K562 (cell line): ENCODE data around the gene B4GALT1. TPM values are rescaled to one million over a fixed set of nuclear protein-coding genes. Genes with fewer than 3 reads are reported as not detected.

Experiments used
- ATAC-seq: fragments of 200-7000 bp; cut with Tn5 transposase; 3 replicates; pipeline ENCODE4 v1.9.1; 2020; ENCODE audit warnings: moderate library complexity
- BruUV-seq: library from RNA; stranded (reverse); fragments of 400-500 nt; replicated peaks from 2 replicates; lab custom pipeline; 2021; lab: Mats Ljungman, UMichigan
- CTCF ChIA-PET: fragments of 300-600 bp; formaldehyde crosslinking; extraction: SDS; loops from one replicate; lab custom pipeline; 2021; ENCODE audit warnings: low intra/inter-chr PET ratio; lab: Yijun Ruan, JAX
- POLR2A ChIA-PET: fragments of 300-600, 350-650 bp; sonication (Branson Sonifier 250); formaldehyde crosslinking; extraction: SDS; loops from one replicate; lab custom pipeline; 2021; ENCODE audit warnings: antibody characterized with exemption, inconsistent platforms; lab: Yijun Ruan, JAX
- DNase-seq, 4 experiments: peaks; one replicate each; pipeline versions ENCODE4 v3.0.0 to v3.0.0-alpha.2; 2011 to 2018; ENCODE audit warnings: low spot score in 3 of 4, mixed read lengths in 3 of 4; ENCODE audit errors: extremely low read depth in 1 of 4
- FAIRE-seq: peaks from 2 replicates; lab custom pipeline; 2011; peaks lifted over from hg19 to GRCh38; lab: Jason Lieb, UNC
- H2AFZ ChIP-seq: 2 replicates; pipeline ENCODE4 v1.6.0; 2011; ENCODE audit warnings: low read depth, low read length, control low read depth, inconsistent platforms
- H3K27ac ChIP-seq: fragments of 200-600 bp; 3 replicates; pipeline ENCODE4 v1.8.0; 2011; ENCODE audit warnings: low read depth, mild to moderate bottlenecking, control low read depth, inconsistent platforms, low read length, moderate library complexity, mixed read lengths; ENCODE audit errors: extremely low read depth
- H3K27me3 ChIP-seq, 2 experiments: fragments of 300-600 bp in 1 of 2; 2 replicates in 1 of 2; 3 replicates in 1 of 2; pipeline versions ENCODE4 v1.6.0 to v1.8.0; 2011; ENCODE audit warnings: inconsistent platforms in 2 of 2, low read length in 2 of 2, mild to moderate bottlenecking in 1 of 2, mixed read lengths in 1 of 2, moderate library complexity in 1 of 2; ENCODE audit not compliant: control insufficient read depth in 2 of 2, insufficient read depth in 2 of 2
- H3K36me3 ChIP-seq: fragments of 300-600 bp; 3 replicates; pipeline ENCODE4 v1.8.0; 2011; ENCODE audit warnings: mild to moderate bottlenecking, low read length, inconsistent platforms; ENCODE audit not compliant: control insufficient read depth, insufficient read depth
- H3K4me1 ChIP-seq, 2 experiments: fragments of 200-600 bp in 1 of 2; replicated peaks in 1 of 2; 2 replicates in 1 of 2; 3 replicates in 1 of 2; pipeline versions ENCODE4 v1.5.1 to v1.8.0; 2011; ENCODE audit warnings: inconsistent platforms in 2 of 2, low read length in 2 of 2, mild to moderate bottlenecking in 1 of 2, mixed read lengths in 1 of 2, moderate library complexity in 1 of 2; ENCODE audit not compliant: control insufficient read depth in 2 of 2, insufficient read depth in 2 of 2
- H3K4me2 ChIP-seq: 2 replicates; pipeline ENCODE4 v1.6.1; 2011; ENCODE audit warnings: low read length, control low read depth, inconsistent platforms, mixed read lengths; ENCODE audit not compliant: insufficient read depth
- H3K4me3 ChIP-seq: fragments of 200-600 bp; sonication (generic), shearing (Covaris generic); 2 replicates; pipeline ENCODE4 v1.5.1; 2016; ENCODE audit warnings: control low read depth, inconsistent platforms
- H3K79me2 ChIP-seq: fragments of 200-600 bp; 3 replicates; pipeline ENCODE4 v1.8.0; 2011; ENCODE audit warnings: low read length, inconsistent platforms; ENCODE audit not compliant: control insufficient read depth, insufficient read depth
- H3K9ac ChIP-seq, 2 experiments: 2 replicates each; pipeline versions ENCODE4 v1.6.0 to v1.6.1; 2011; ENCODE audit warnings: low read depth in 2 of 2, low read length in 2 of 2, control low read depth in 1 of 2, inconsistent platforms in 1 of 2, mild to moderate bottlenecking in 1 of 2, mixed read lengths in 1 of 2; ENCODE audit not compliant: insufficient read depth in 1 of 2
- H3K9me1 ChIP-seq: one replicate; pipeline ENCODE4 v1.6.0; 2011; ENCODE audit warnings: inconsistent platforms, mild to moderate bottlenecking, low read length, moderate library complexity; ENCODE audit not compliant: control insufficient read depth, insufficient read depth
- H3K9me3 ChIP-seq: replicated peaks from 2 replicates; pipeline ENCODE4 v1.5.1; 2011; ENCODE audit warnings: low read depth, low read length, inconsistent platforms; ENCODE audit not compliant: control insufficient read depth, insufficient read depth
- H4K20me1 ChIP-seq: replicated peaks from 2 replicates; pipeline ENCODE4 v1.6.1; 2011; ENCODE audit warnings: low read length, inconsistent platforms, mixed read lengths; ENCODE audit not compliant: control insufficient read depth, insufficient read depth
- CHCHD3 ChIP-seq: fragments of 250-450 bp; sonication (Bioruptor Pico); IDR thresholded peaks from 2 replicates; pipeline ENCODE4 v2.1.2; 2022; ENCODE audit warnings: mild to moderate bottlenecking
- ETS1 ChIP-seq: conservative IDR thresholded peaks from 2 replicates; pipeline ENCODE4 v1.6.1; 2011; ENCODE audit warnings: low read depth, mild to moderate bottlenecking, low read length; ENCODE audit not compliant: control insufficient read depth
- MAFK ChIP-seq: IDR thresholded peaks from 2 replicates; pipeline ENCODE4 v1.6.1; 2011; ENCODE audit warnings: low read length, improper control_type of control experiment
- MTF1 ChIP-seq: fragments of 250-450 bp; sonication (Bioruptor Pico); IDR thresholded peaks from 2 replicates; pipeline ENCODE4 v1.9.0; 2021; ENCODE audit warnings: moderate library complexity, mild to moderate bottlenecking, inconsistent platforms, borderline replicate concordance
- SETDB1 ChIP-seq: IDR thresholded peaks from one replicate; pipeline ENCODE4 v1.6.1; 2012; ENCODE audit warnings: low read length, control low read depth, inconsistent platforms
- SNIP1 ChIP-seq: fragments of 450-650 bp; IDR thresholded peaks from 2 replicates; pipeline ENCODE4 v1.7.1; 2017; ENCODE audit warnings: low read depth, mild to moderate bottlenecking
- SPI1 ChIP-seq: IDR thresholded peaks from 2 replicates; pipeline ENCODE4 v1.6.1; 2011; ENCODE audit warnings: low read depth, low read length, control low read depth, borderline replicate concordance
- ZBTB1 ChIP-seq: sonication (generic); formaldehyde crosslinking; IDR thresholded peaks from 2 replicates; pipeline ENCODE4 v1.8.1; 2023; ENCODE audit warnings: missing genetic modification reagents, low read depth, mild to moderate bottlenecking, borderline replicate concordance
- ZNF316 ChIP-seq: fragments of 450-650 bp; IDR thresholded peaks from 2 replicates; pipeline ENCODE4 v1.6.1; 2016
- ZNF589 ChIP-seq: fragments of 200-800 bp; sonication (Bioruptor generic); IDR thresholded peaks from 2 replicates; pipeline ENCODE4 v1.6.1; 2016; ENCODE audit warnings: low read depth, missing genetic modification characterization, missing compliant biosample characterization
- ZSCAN32 ChIP-seq: fragments of 450-650 bp; formaldehyde crosslinking; IDR thresholded peaks from 2 replicates; pipeline ENCODE4 v1.4.0; 2020; ENCODE audit warnings: mild to moderate bottlenecking, moderate library complexity
- WGBS: fragments of 100-300 bp; shearing (Covaris generic); methylation state at CpG from one replicate; pipeline ENCODE4 v1.1.6; 2016; ENCODE audit warnings: low coverage, mixed read lengths; ENCODE audit not compliant: insufficient coverage; ENCODE audit errors: missing lambda C conversion rate; 5-methylcytosine and 5-hydroxymethylcytosine counted together
- in situ Hi-C: fragments of 300-500 bp; cut with MboI; formaldehyde crosslinking; loops from 4 replicates; pipeline ENCODE4 v1.15.0; 2018; ENCODE audit warnings: inconsistent platforms, mixed read lengths
- intact Hi-C: fragments of 100-400 bp; cut with micrococcal nuclease; formaldehyde crosslinking; loops from 2 replicates; pipeline ENCODE4 v1.14.2; 2022
- polyA plus RNA-seq, 8 experiments: library from polyadenylated mRNA; depleted of rRNA in 4 of 8; stranded (reverse) in 5 of 8; unstranded in 3 of 8; fragments of >200 nt; fragmentation: Nextera tagmentation in 2 of 8; fragmentation: Illumina TruSeq in 1 of 8; extraction: Ambion mirVana in 2 of 8; extraction: Trizol in 1 of 8; gene quantifications; 2 replicates each; pipeline versions ENCODE4 v1.2.1 to v1.2.3, GENCODE V29; 2011 to 2014; ENCODE audit warnings: inconsistent platforms in 1 of 8, missing spikeins in 1 of 8
- total RNA-seq, 7 experiments: library from RNA; depleted of rRNA in 6 of 7; stranded (reverse); fragments of >200 nt in 6 of 7; fragmentation: Illumina TruSeq in 2 of 7; extraction: Trizol in 2 of 7; gene quantifications; 2 replicates each; pipeline versions ENCODE4 v1.2.1 to v1.2.3, GENCODE V29; 2011 to 2021; ENCODE audit warnings: low replicate concordance in 1 of 7
- TF ChIP-seq, protein P1 (sequence below), 2 experiments: fragments of 450-650 bp; IDR thresholded peaks; 2 replicates each; pipeline ENCODE4 v1.6.1; 2018; ENCODE audit warnings: mild to moderate bottlenecking in 2 of 2, low read depth in 1 of 2; ENCODE audit not compliant: partially characterized antibody in 2 of 2

Gene B4GALT1
- total and polyA plus RNA-seq, 9 of the 15 experiments (the other 6 are each of a cell fraction or from before 2014, with no cell fraction given): 4.1 to 26.8 (median 7.1) TPM

- Histone ChIP-seq H3K27ac (no peak overlapping the region), H3K36me3 (no peaks in the 10 kb centered on the region), H3K27me3 (no peaks in the 10 kb centered on the region), H3K4me2 (no peak overlapping the region), H3K4me3 (no peak overlapping the region), H3K9ac (no peak overlapping the region), H3K9me1 (no peaks in the 10 kb centered on the region), H4K20me1 (peaks cover 33% of the 10 kb centered on the region), H3K4me1 (peaks cover 16 to 43% of the 10 kb centered on the region in 2 experiments), H2AFZ (no peak overlapping the region), H3K9me3 (no peaks in the 10 kb centered on the region), H3K79me2 (peaks cover 84% of the 10 kb centered on the region)
- in situ Hi-C loops: no loop called here
- intact Hi-C loops: no loop called here
- TF ChIP-seq ZNF589 (CRISPR knock-in tag) (no peak), ZBTB1 (CRISPR knock-in tag) (no peak), SETDB1 (no peak), ZSCAN32 (CRISPR knock-in tag) (no peak), SPI1 (no peak)
- WGBS: 44% methylated on average over 3 of the region's 4 CpGs
- FAIRE-seq (no peak), DNase-seq (no peak), ATAC-seq (no peak)
- no TSS peak for BruUV-seq
- CTCF ChIA-PET: no interaction called here
- POLR2A ChIA-PET: no interaction called here
Measured at GRCh38 chr9:33155393-33155792, 11.7 kb downstream of the B4GALT1 start.

GRCh38 chr9:33154371-33154770, 12.8 kb downstream of the B4GALT1 start:
- Histone ChIP-seq H3K9me1 (no peaks in the 10 kb centered on the region), H3K79me2 (peaks cover 80% of the 10 kb centered on the region), H3K9me3 (no peaks in the 10 kb centered on the region), H3K36me3 (no peaks in the 10 kb centered on the region), H3K4me3 (no peak overlapping the region), H4K20me1 (peaks cover 28% of the 10 kb centered on the region), H3K27me3 (no peaks in the 10 kb centered on the region), H3K9ac (no peak overlapping the region), H3K4me1 (peaks cover 11 to 33% of the 10 kb centered on the region in 2 experiments), H3K27ac (no peak overlapping the region), H2AFZ (no peak overlapping the region), H3K4me2 (no peak overlapping the region)
- WGBS: 36% methylated on average over 3 of the region's 3 CpGs
- ATAC-seq: no peak
- intact Hi-C loops (no loop called here), in situ Hi-C loops (no loop called here)
- DNase-seq: no peak
- no peak for FAIRE-seq
- BruUV-seq: no TSS peak
- ChIA-PET POLR2A (interaction anchor here (0.6 to 1.0 kb wide), 2 partner anchors 10 to 19 kb away, joined by 3 to 4 read pairs; no protein-coding TSS in a partner anchor), CTCF (no interaction called here)
- TF ChIP-seq, protein P1, sequence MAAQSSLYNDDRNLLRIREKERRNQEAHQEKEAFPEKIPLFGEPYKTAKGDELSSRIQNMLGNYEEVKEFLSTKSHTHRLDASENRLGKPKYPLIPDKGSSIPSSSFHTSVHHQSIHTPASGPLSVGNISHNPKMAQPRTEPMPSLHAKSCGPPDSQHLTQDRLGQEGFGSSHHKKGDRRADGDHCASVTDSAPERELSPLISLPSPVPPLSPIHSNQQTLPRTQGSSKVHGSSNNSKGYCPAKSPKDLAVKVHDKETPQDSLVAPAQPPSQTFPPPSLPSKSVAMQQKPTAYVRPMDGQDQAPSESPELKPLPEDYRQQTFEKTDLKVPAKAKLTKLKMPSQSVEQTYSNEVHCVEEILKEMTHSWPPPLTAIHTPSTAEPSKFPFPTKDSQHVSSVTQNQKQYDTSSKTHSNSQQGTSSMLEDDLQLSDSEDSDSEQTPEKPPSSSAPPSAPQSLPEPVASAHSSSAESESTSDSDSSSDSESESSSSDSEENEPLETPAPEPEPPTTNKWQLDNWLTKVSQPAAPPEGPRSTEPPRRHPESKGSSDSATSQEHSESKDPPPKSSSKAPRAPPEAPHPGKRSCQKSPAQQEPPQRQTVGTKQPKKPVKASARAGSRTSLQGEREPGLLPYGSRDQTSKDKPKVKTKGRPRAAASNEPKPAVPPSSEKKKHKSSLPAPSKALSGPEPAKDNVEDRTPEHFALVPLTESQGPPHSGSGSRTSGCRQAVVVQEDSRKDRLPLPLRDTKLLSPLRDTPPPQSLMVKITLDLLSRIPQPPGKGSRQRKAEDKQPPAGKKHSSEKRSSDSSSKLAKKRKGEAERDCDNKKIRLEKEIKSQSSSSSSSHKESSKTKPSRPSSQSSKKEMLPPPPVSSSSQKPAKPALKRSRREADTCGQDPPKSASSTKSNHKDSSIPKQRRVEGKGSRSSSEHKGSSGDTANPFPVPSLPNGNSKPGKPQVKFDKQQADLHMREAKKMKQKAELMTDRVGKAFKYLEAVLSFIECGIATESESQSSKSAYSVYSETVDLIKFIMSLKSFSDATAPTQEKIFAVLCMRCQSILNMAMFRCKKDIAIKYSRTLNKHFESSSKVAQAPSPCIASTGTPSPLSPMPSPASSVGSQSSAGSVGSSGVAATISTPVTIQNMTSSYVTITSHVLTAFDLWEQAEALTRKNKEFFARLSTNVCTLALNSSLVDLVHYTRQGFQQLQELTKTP (IDR thresholded peaks at IDR 0.05; ENCODE audit: low read depth in 1 of 2, partially characterized antibody in 2 of 2): no peak
- no peak for TF ChIP-seq MTF1
- no peak for TF ChIP-seq ETS1
- TF ChIP-seq MAFK: peak; percentile 77
- TF ChIP-seq SNIP1: no peak
- no peak for TF ChIP-seq CHCHD3 (CRISPR knock-in tag)
- peak; percentile 93 for TF ChIP-seq ZNF316
